Stimulated activated CD8-positive, alpha-beta memory T cell treated with anti-CD3 and anti-CD28 coated beads, Interleukin-7, amount 100 ng/mL, for 4 hours (primary cell): ENCODE data around the gene JCHAIN.
"Not testable (repeated sequence)": the region's sequence is repeated elsewhere in the genome, so short reads cannot be mapped to it uniquely, and the experiment has no call there.

Source experiments
- DNase-seq, 2 donors: peaks; one replicate each; pipeline ENCODE4 v3.0.0-alpha.2; 2020; ENCODE audit warnings: low read depth in 2 of 2

The JCHAIN gene

GRCh38 chr4:70666369-70666768 lies at the start of gene JCHAIN:
Gene JCHAIN (minus strand): TSS chr4:70666508. CDS start chr4:70666490, 18 bp downstream.
- DNase-seq, result no peak

GRCh38 chr4:70715097-70715496 lies 48.8 kb upstream of the JCHAIN start:
- no peak for DNase-seq

GRCh38 chr4:70714079-70714887 lies 48.0 kb upstream of the JCHAIN start:
- DNase-seq, result no peak

GRCh38 chr4:70713453-70714078 lies 47.3 kb upstream of the JCHAIN start:
- no peak for DNase-seq

- no peak for DNase-seq
Observed at GRCh38 chr4:70712604-70713452, 46.5 kb upstream of the JCHAIN start.

- no peak for DNase-seq
Observed at GRCh38 chr4:70712150-70712549, 45.8 kb upstream of the JCHAIN start.

GRCh38 chr4:70711599-70711998 lies 45.3 kb upstream of the JCHAIN start:
- no peak for DNase-seq

- no peak for DNase-seq
Observed at GRCh38 chr4:70709611-70710205, 43.4 kb upstream of the JCHAIN start.

- no peak for DNase-seq
Observed at GRCh38 chr4:70706516-70706915, 40.2 kb upstream of the JCHAIN start.

GRCh38 chr4:70706044-70706461 lies 39.7 kb upstream of the JCHAIN start:
- DNase-seq, result no peak

GRCh38 chr4:70705183-70706043 lies 39.1 kb upstream of the JCHAIN start:
- peak; percentile 46 to 75 for DNase-seq

GRCh38 chr4:70704931-70705182 lies 38.5 kb upstream of the JCHAIN start:
- no peak for DNase-seq

- peak; percentile 31 to 57 for DNase-seq
Observed at GRCh38 chr4:70704215-70704930, 38.1 kb upstream of the JCHAIN start.

GRCh38 chr4:70703619-70704214 lies 37.4 kb upstream of the JCHAIN start:
- no peak for DNase-seq

- DNase-seq, result not testable (repeated sequence)
Observed at GRCh38 chr4:70702592-70702991, 36.3 kb upstream of the JCHAIN start.

GRCh38 chr4:70701271-70701670 lies 35.0 kb upstream of the JCHAIN start:
- DNase-seq, result no peak

- no peak for DNase-seq
Observed at GRCh38 chr4:70700712-70701111, 34.4 kb upstream of the JCHAIN start.

GRCh38 chr4:70698435-70698834 lies 32.1 kb upstream of the JCHAIN start:
- not testable (repeated sequence) for DNase-seq

GRCh38 chr4:70694633-70695032 lies 28.3 kb upstream of the JCHAIN start:
- not testable (repeated sequence) for DNase-seq

GRCh38 chr4:70691661-70692060 lies 25.4 kb upstream of the JCHAIN start:
- no peak for DNase-seq
